ENCODE results near the gene PPP1R36.
A peak's percentile ranks its signal among the peaks of the same experiment; 100 is the strongest.

PPP1R36 gene

DNA sequence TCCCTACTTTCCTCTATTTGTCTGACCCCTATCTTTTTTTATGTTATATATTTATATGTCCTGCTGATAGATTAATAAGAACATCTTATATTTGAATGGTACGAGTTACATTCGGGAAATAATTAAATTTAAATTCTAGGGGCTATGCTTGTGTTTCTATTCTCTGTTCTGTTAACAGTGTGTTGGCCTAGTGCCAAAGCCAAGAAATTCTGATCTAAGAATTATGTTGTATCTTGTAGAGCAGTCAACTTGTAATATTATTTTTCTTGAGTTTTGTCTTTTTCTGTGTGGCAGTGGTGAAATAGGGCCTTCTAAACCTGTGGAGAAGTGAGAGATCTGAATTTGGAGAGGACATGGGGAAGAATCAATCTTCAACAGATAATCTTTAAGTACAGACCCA lies 18.2 kb upstream of the PPP1R36 start:
- POLR2A ChIA-PET = no interaction called here
- TF ChIP-seq, protein P1, sequence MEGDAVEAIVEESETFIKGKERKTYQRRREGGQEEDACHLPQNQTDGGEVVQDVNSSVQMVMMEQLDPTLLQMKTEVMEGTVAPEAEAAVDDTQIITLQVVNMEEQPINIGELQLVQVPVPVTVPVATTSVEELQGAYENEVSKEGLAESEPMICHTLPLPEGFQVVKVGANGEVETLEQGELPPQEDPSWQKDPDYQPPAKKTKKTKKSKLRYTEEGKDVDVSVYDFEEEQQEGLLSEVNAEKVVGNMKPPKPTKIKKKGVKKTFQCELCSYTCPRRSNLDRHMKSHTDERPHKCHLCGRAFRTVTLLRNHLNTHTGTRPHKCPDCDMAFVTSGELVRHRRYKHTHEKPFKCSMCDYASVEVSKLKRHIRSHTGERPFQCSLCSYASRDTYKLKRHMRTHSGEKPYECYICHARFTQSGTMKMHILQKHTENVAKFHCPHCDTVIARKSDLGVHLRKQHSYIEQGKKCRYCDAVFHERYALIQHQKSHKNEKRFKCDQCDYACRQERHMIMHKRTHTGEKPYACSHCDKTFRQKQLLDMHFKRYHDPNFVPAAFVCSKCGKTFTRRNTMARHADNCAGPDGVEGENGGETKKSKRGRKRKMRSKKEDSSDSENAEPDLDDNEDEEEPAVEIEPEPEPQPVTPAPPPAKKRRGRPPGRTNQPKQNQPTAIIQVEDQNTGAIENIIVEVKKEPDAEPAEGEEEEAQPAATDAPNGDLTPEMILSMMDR (IDR thresholded peaks at IDR 0.05; ENCODE audit: control extremely low read depth, extremely low read depth, low read depth, missing control alignments) = no peak
- no peak for DNase-seq (ENCODE audit: extremely low spot score)
- CTCF ChIA-PET = interaction anchor here (0.9 to 2.5 kb wide), 2 partner anchors 16 to 21 kb away, joined by 4 to 6 read pairs; no protein-coding TSS in a partner anchor

DNA sequence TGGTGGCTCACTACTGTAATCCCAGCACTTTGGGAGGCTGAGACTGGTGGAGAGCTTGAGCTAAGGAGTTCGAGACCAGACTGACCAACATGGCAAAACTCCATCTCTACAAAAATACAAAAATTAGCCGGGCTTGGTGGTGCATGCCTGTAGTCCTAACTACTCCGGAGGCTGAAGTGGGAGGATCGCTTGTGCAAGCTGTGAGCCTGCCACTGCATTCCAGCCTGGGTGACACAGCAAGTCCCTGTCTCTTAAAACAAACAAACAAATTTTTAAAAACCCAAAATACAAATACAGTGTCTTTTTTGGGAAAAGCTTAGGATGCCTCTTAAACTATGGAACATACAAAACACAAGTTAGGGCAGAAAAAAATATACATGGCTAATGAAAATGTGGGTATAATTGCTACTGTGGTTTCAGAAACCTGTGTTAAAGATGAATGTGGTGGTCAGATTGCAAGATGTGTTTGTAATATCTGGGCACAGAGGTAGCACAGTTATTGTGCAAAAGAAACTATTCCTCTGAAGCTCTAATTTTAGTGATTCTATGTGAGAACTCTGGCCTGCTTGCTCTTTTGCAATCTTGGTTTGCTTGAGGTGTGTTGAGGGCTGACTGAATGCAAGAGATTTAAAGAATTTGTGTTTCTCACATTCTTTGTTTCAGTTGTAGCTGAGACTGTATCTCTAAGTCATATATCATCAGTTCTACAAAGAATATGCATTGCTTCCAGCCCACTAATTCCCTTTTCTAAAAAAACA lies 13.1 kb upstream of the PPP1R36 start:
- POLR2A ChIA-PET = no interaction called here
- no peak for DNase-seq (ENCODE audit: extremely low spot score)

DNA sequence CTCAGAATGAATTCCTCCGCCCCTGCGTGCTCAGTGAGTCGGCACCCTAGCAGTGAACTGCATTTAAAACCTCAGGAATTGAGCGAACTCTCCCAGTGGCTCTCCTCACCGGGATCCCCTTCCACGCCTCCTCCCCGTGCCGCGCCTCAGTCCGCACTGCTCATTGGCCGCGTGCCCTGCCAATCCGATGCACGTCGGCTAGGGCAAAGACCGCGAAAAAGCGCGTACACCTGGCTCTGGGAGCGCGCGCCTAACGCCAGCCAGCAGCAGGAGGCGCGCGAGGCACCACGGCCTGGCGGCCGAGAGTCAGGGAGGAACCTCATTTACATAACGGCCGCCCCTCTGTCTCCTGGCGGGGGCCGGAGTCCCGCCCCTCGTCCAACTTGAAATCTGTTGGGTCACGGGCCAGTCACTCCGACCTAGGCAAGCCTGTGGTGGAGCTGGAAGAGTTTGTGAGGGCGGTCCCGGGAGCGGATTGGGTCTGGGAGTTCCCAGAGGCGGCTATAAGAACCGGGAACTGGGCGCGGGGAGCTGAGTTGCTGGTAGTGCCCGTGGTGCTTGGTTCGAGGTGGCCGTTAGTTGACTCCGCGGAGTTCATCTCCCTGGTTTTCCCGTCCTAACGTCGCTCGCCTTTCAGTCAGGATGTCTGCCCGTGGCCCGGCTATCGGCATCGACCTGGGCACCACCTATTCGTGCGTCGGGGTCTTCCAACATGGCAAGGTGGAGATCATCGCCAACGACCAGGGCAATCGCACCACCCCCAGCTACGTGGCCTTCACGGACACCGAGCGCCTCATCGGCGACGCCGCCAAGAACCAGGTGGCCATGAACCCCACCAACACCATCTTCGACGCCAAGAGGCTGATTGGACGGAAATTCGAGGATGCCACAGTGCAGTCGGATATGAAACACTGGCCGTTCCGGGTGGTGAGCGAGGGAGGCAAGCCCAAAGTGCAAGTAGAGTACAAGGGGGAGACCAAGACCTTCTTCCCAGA lies 9.3 kb upstream of the PPP1R36 start, which contains the start of gene HSPA2:
Gene HSPA2 (plus strand): TSS at position 534 of the 995 bp plus-strand sequence. CDS start 109 bp downstream, at position 643.
- POLR2A ChIA-PET = interaction anchor here (0.5 to 1.1 kb wide), 16 partner anchors 10 to 1059 kb away, joined by 3 to 7 read pairs (median 3); partner anchors contain the start of gene PPP1R36
- TF ChIP-seq, protein P1 (IDR thresholded peaks at IDR 0.05; ENCODE audit: control extremely low read depth, extremely low read depth, low read depth, missing control alignments) = peak; percentile 77
- peak; percentile 94 for DNase-seq (ENCODE audit: extremely low spot score)
- CTCF ChIA-PET = interaction anchor here (0.6 to 1.6 kb wide), 12 partner anchors 10 to 148 kb away, joined by 3 to 8 read pairs (median 4); partner anchors contain the start of gene PPP1R36

More for the DNA sequence above, 13.1 kb upstream of the PPP1R36 start:
- TF ChIP-seq, protein P1 (IDR thresholded peaks at IDR 0.05; ENCODE audit: control extremely low read depth, extremely low read depth, low read depth, missing control alignments) = no peak
- CTCF ChIA-PET = interaction anchor here (1.9 to 5.8 kb wide), 2 partner anchors 15 to 26 kb away, joined by 4 to 22 read pairs; no protein-coding TSS in a partner anchor

DNA sequence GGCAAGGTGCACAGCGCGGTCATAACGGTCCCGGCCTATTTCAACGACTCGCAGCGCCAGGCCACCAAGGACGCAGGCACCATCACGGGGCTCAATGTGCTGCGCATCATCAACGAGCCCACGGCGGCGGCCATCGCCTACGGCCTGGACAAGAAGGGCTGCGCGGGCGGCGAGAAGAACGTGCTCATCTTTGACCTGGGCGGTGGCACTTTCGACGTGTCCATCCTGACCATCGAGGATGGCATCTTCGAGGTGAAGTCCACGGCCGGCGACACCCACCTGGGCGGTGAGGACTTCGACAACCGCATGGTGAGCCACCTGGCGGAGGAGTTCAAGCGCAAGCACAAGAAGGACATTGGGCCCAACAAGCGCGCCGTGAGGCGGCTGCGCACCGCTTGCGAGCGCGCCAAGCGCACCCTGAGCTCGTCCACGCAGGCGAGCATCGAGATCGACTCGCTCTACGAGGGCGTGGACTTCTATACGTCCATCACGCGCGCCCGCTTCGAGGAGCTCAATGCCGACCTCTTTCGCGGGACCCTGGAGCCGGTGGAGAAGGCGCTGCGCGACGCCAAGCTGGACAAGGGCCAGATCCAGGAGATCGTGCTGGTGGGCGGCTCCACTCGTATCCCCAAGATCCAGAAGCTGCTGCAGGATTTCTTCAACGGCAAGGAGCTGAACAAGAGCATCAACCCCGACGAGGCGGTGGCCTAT lies 8.3 kb upstream of the PPP1R36 start:
- no peak for DNase-seq (ENCODE audit: extremely low spot score)
- TF ChIP-seq, protein P1 (IDR thresholded peaks at IDR 0.05; ENCODE audit: control extremely low read depth, extremely low read depth, low read depth, missing control alignments) = no peak
- CTCF ChIA-PET = interaction anchor here (1.3 to 2.5 kb wide), 2 partner anchors 9 to 30 kb away, joined by 3 to 5 read pairs; no protein-coding TSS in a partner anchor
- POLR2A ChIA-PET = no interaction called here

DNA sequence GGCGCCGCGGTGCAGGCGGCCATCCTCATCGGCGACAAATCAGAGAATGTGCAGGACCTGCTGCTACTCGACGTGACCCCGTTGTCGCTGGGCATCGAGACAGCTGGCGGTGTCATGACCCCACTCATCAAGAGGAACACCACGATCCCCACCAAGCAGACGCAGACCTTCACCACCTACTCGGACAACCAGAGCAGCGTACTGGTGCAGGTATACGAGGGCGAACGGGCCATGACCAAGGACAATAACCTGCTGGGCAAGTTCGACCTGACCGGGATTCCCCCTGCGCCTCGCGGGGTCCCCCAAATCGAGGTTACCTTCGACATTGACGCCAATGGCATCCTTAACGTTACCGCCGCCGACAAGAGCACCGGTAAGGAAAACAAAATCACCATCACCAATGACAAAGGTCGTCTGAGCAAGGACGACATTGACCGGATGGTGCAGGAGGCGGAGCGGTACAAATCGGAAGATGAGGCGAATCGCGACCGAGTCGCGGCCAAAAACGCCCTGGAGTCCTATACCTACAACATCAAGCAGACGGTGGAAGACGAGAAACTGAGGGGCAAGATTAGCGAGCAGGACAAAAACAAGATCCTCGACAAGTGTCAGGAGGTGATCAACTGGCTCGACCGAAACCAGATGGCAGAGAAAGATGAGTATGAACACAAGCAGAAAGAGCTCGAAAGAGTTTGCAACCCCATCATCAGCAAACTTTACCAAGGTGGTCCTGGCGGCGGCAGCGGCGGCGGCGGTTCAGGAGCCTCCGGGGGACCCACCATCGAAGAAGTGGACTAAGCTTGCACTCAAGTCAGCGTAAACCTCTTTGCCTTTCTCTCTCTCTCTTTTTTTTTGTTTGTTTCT lies 7.6 kb upstream of the PPP1R36 start:
- no peak for DNase-seq (ENCODE audit: extremely low spot score)
- TF ChIP-seq, protein P1 (IDR thresholded peaks at IDR 0.05; ENCODE audit: control extremely low read depth, extremely low read depth, low read depth, missing control alignments) = no peak
- ChIA-PET CTCF (interaction anchor here (1.1 to 2.5 kb wide), 6 partner anchors 8 to 98 kb away, joined by 3 to 9 read pairs (median 4); no protein-coding TSS in a partner anchor), POLR2A (no interaction called here)

All from GM10248 (cell line).